ENCODE measurements around the gene PMEL.

- no peak for TF ChIP-seq EZH2 (IDR thresholded peaks at IDR 0.05; ENCODE audit: low read length, unreplicated experiment)
- no peak for TF ChIP-seq CTCF (conservative IDR thresholded peaks at IDR 0.05; ENCODE audit: low read depth, low read length)
Observed at GRCh38 chr12:56004211-56004610, 38.4 kb upstream of the PMEL start.

Data from PC-3 (cell line).